Measurements from ENCODE around the gene CCDC9. TPM values are rescaled to one million over a fixed set of nuclear protein-coding genes. Genes with fewer than 3 reads are reported as not detected.

CCDC9 gene
- total and polyA plus RNA-seq, 2 of the 8 experiments (the other 6 are each of a cell fraction or from before 2014, with no cell fraction given), result 3.7 to 29.8 TPM

DNA sequence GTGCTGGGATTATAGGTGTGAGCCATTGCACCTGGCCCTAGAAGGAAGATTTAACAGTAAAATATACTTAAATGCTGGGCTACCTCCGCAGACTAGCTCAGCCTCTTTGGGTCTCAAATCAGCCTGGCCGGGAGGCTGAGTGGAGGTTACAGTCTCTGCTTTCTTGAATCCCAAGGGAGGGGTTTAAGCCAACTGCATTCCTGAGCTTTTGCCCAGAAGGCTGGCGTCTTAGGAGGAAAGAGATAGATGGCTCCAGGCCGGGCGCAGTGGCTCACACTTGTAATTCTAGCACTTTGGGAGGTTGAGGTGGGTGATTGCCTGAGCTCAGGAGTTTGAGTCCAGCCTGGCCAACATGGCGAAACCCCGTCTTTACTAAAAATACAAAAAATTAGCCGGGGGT, 52.7 kb downstream of the CCDC9 start:
- WGBS, 2 experiments (ENCODE audit: extremely low coverage in 1 of 2, insufficient coverage in 1 of 2, insufficient read length in 1 of 2, insufficient replicate concordance in 2 of 2, low coverage in 1 of 2, low lambda C conversion rate in 2 of 2, missing lambda C conversion rate in 1 of 2), result 82% methylated on average over 8 of the region's 8 CpGs; no CpG with 5 or more reads in 1 of the 2 experiments
- Histone ChIP-seq H2BK5ac (ENCODE audit: low read depth, low read length) (no peak overlapping the region), H3K27ac (ENCODE audit: low read depth, low read length) (no peak overlapping the region), H3K4me2 (ENCODE audit: insufficient read depth in 1 of 2, low read depth in 2 of 2, low read length in 2 of 2) (no peak overlapping the region), H3K23ac (ENCODE audit: insufficient read length) (no peak overlapping the region), H4K20me1 (replicated peaks in 1 of 2; ENCODE audit: control insufficient read depth in 1 of 2, insufficient read depth in 2 of 2, low read length in 2 of 2) (no peaks in the 10 kb centered on the region), H3K14ac (ENCODE audit: insufficient read length) (no peak overlapping the region), H2AK5ac (ENCODE audit: low read depth, low read length) (no peak overlapping the region), H2BK20ac (ENCODE audit: low read length) (no peak overlapping the region), H4K8ac (ENCODE audit: extremely low read depth, insufficient read depth, low read length) (no peak overlapping the region), H3K23me2 (ENCODE audit: low read depth, low read length) (no peaks in the 10 kb centered on the region), H2BK120ac (replicated peaks; ENCODE audit: low read depth, low read length) (no peak overlapping the region), H4K91ac (replicated peaks; ENCODE audit: insufficient read length, low read length) (no peak overlapping the region), H4K5ac (ENCODE audit: insufficient read length, low read depth, low read length) (no peak overlapping the region), H3K79me2 (ENCODE audit: control insufficient read depth in 1 of 2, insufficient read depth in 2 of 2, low read length in 2 of 2) (no peaks in the 10 kb centered on the region), H3K36me3 (ENCODE audit: control insufficient read depth in 2 of 4, insufficient read depth in 4 of 4, low read length in 3 of 4) (no peaks in the 10 kb centered on the region), H3K4me1 (replicated peaks in 1 of 4; ENCODE audit: control insufficient read depth in 3 of 4, insufficient read depth in 4 of 4, low read length in 3 of 4) (peaks cover 0 to 2% (median 0%) of the 10 kb centered on the region in 4 experiments; a peak in 2 of 7 replicates), H3K79me1 (ENCODE audit: low read depth, low read length) (no peaks in the 10 kb centered on the region), H3K56ac (replicated peaks; ENCODE audit: insufficient read length, low read depth, low read length) (no peak overlapping the region), H2BK15ac (ENCODE audit: low read length) (no peak overlapping the region), H3K27me3 (replicated peaks in 1 of 4; ENCODE audit: control insufficient read depth in 3 of 4, extremely low read depth in 1 of 4, insufficient read depth in 3 of 4, low read length in 3 of 4) (no peaks in the 10 kb centered on the region), H3K9ac (replicated peaks in 1 of 4; ENCODE audit: extremely low read depth in 1 of 4, low read depth in 3 of 4, low read length in 3 of 4) (no peak overlapping the region), H2BK12ac (ENCODE audit: low read depth, low read length) (no peak overlapping the region), H3K18ac (ENCODE audit: extremely low read depth, low read length) (no peak overlapping the region), H2AFZ (ENCODE audit: low read length) (no peak overlapping the region), H3K4ac (replicated peaks; ENCODE audit: insufficient read length, low read depth, low read length) (no peak overlapping the region), H3K9me3 (ENCODE audit: insufficient read depth in 2 of 2, low read depth in 1 of 2, low read length in 1 of 2) (no peaks in the 10 kb centered on the region), H3K4me3 (ENCODE audit: extremely low read depth in 1 of 4, insufficient read depth in 2 of 4, low read depth in 3 of 4, low read length in 4 of 4) (no peak overlapping the region)
- DNase-seq (ENCODE audit: low read depth in 1 of 2, low spot score in 2 of 2) (no peak), FAIRE-seq (no peak)
- ChIA-PET CTCF (ENCODE audit: partially characterized antibody) (interaction anchor here (0.8 to 3.3 kb wide), 9 partner anchors 10 to 82 kb away, joined by 3 to 12 read pairs (median 4); partner anchors contain the start of gene DHX34), POLR2A (ENCODE audit: partially characterized antibody) (interaction anchor here (0.8 kb wide), 1 partner anchor 17 kb away, joined by 3 read pairs; no protein-coding TSS in a partner anchor)
- no peak for TF ChIP-seq CBX8 (IDR thresholded peaks at IDR 0.05; ENCODE audit: borderline replicate concordance, low read depth, low read length)

Measured in H1 (cell line).